ENCODE measurements around the gene KDM4C.

DNA sequence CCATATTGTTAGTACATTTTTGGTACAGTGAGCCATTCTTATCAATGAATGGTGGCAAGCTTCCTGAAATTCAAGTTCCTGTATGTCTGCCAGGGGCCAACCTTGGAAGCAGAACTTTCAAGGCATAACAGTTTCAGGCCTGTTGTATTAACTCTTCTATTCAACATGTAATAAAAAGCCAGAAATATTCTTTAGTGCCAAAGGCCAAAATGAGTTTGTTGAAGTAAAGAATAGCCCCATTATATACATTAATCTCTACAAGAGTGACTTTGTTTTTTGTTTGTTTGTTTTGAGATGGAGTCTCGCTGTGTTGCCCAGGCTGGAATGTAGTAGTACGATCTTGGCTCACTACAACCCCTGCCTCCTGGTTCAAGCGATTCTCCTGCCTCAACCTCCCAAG lies 321.3 kb downstream of the KDM4C start:
- TF ChIP-seq, protein P1, sequence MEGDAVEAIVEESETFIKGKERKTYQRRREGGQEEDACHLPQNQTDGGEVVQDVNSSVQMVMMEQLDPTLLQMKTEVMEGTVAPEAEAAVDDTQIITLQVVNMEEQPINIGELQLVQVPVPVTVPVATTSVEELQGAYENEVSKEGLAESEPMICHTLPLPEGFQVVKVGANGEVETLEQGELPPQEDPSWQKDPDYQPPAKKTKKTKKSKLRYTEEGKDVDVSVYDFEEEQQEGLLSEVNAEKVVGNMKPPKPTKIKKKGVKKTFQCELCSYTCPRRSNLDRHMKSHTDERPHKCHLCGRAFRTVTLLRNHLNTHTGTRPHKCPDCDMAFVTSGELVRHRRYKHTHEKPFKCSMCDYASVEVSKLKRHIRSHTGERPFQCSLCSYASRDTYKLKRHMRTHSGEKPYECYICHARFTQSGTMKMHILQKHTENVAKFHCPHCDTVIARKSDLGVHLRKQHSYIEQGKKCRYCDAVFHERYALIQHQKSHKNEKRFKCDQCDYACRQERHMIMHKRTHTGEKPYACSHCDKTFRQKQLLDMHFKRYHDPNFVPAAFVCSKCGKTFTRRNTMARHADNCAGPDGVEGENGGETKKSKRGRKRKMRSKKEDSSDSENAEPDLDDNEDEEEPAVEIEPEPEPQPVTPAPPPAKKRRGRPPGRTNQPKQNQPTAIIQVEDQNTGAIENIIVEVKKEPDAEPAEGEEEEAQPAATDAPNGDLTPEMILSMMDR (IDR thresholded peaks at IDR 0.05; ENCODE audit: low read length): no peak
- no peak for TF ChIP-seq EZH2 (IDR thresholded peaks at IDR 0.05; ENCODE audit: borderline replicate concordance, low read length)
